Astrocyte of the spinal cord (primary cell): ENCODE data around the gene NPEPL1.

Experiments used
- DNase-seq: peaks from one replicate; pipeline ENCODE4 v3.0.0; 2011; ENCODE audit warnings: low read depth, low spot score
- H3K4me3 ChIP-seq: 2 replicates; pipeline ENCODE4 v1.5.1; 2011; ENCODE audit warnings: low read depth, mild to moderate bottlenecking, low read length, moderate library complexity
- CTCF ChIP-seq: IDR thresholded peaks from 2 replicates; pipeline ENCODE4 v1.5.1; 2012; ENCODE audit warnings: low read depth, mild to moderate bottlenecking, low read length, inconsistent platforms
- in situ Hi-C: cut with HindIII; loops from 2 replicates; pipeline ENCODE4 v1.10.0; 2017; ENCODE audit warnings: low sequenced_read_pairs

NPEPL1 gene

GRCh38 chr20:58670102-58670501 lies 22.5 kb upstream of the NPEPL1 start:
- H3K4me3 ChIP-seq = no peak overlapping the region
- in situ Hi-C loops = loop anchor here (25.0 kb wide), 1 partner anchor 433 kb away; the partner anchor contains the start of gene ANKRD60
- no peak for DNase-seq
- no peak for TF ChIP-seq CTCF

GRCh38 chr20:58670659-58671058 lies 21.9 kb upstream of the NPEPL1 start:
- no peak overlapping the region for H3K4me3 ChIP-seq
- DNase-seq = no peak
- no peak for TF ChIP-seq CTCF
- in situ Hi-C loops = loop anchor here (25.0 kb wide), 1 partner anchor 433 kb away; the partner anchor contains the start of gene ANKRD60

GRCh38 chr20:58673119-58673518 lies 19.5 kb upstream of the NPEPL1 start:
- no peak overlapping the region for H3K4me3 ChIP-seq
- DNase-seq = no peak
- in situ Hi-C loops = loop anchor here (25.0 kb wide), 1 partner anchor 436 kb away; the partner anchor contains the start of gene ANKRD60
- no peak for TF ChIP-seq CTCF

GRCh38 chr20:58675146-58675584 lies 17.4 kb upstream of the NPEPL1 start:
- in situ Hi-C loops = no loop called here
- no peak overlapping the region for H3K4me3 ChIP-seq
- no peak for TF ChIP-seq CTCF
- no peak for DNase-seq

- H3K4me3 ChIP-seq = no peak overlapping the region
- in situ Hi-C loops = no loop called here
- no peak for DNase-seq
- no peak for TF ChIP-seq CTCF
Observed at GRCh38 chr20:58675641-58676040, 17.0 kb upstream of the NPEPL1 start.

- H3K4me3 ChIP-seq = no peak overlapping the region
- in situ Hi-C loops = no loop called here
- DNase-seq = no peak
Observed at GRCh38 chr20:58676161-58676560, 16.4 kb upstream of the NPEPL1 start.

More at GRCh38 chr20:58676161-58676560, 16.4 kb upstream of the NPEPL1 start:
- TF ChIP-seq CTCF = no peak
